Erythroblast (primary cell): ENCODE results near the gene PLK2.

ENCODE experiments used
- DNase-seq, 2 experiments: peaks; one replicate each; lab custom pipeline; 2025; lab: John Stamatoyannopoulos, UW
- GATA1 ChIP-seq: IDR thresholded peaks from 2 replicates; pipeline ENCODE4 v1.6.1; 2011; ENCODE audit warnings: low read depth, mild to moderate bottlenecking, control low read depth, low read length, moderate library complexity
- POLR2A ChIP-seq: IDR thresholded peaks from 2 replicates; pipeline ENCODE4 v1.6.1; 2011; ENCODE audit warnings: mild to moderate bottlenecking, low read length

Gene PLK2

DNA sequence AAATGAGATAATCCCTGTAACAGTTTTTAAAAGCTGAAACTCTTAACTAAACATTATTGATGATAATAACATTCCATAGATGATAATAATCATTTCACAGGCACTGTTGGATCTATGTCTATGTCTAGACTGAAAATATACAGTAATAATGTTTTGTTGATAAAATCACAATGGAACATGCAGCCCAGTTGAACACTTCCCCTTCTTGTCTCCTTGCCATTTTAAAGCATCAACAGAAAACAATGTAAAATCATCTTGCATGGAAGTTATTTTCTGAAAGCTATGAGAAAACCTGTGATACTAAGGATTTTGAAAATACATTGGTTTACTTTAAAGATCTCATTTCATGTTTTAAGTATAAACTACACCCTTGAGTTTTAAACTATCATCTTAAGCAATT, 33.3 kb upstream of the PLK2 start:
- TF ChIP-seq POLR2A (no peak), GATA1 (no peak)
- no peak for DNase-seq

GRCh38 chr5:58491216-58491892, 31.5 kb upstream of the PLK2 start, which contains the start of gene GAPT:
TSS of gene GAPT (plus strand) at chr5:58491435. CDS start at chr5:58494537, 3,102 bp downstream.
- no peak for TF ChIP-seq POLR2A
- no peak for DNase-seq

DNA sequence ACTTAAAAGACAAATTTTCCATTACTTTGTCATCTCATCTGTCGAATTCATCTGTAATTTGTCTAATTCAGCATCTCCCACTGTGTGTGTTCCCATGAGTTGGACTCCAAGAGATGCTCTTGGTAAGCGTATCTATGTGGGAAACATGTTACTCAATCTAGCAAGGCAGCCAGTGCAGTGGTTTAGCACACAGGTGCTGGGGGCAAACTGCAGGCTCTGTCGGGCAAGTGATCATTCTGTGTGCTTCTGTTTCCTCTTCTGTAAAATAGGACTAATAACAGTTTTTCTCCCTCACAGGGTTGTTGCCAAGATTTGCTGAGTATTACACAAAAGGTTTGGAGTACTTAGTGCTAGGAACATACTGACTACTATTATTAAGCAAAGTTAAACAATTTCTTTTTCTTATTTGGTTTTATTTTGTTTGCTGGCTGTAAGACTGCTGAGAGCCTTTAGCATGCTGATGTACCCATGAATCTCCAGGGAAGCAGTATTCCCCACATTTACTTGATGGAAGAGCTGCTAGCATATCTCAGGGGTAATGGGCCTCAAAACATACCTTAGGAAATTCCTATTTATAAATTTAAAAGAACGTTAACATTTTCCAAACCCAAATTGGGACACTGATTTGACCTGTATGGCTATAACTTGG, 30.6 kb upstream of the PLK2 start:
- DNase-seq = no peak
- TF ChIP-seq GATA1 (no peak), POLR2A (no peak)

DNA sequence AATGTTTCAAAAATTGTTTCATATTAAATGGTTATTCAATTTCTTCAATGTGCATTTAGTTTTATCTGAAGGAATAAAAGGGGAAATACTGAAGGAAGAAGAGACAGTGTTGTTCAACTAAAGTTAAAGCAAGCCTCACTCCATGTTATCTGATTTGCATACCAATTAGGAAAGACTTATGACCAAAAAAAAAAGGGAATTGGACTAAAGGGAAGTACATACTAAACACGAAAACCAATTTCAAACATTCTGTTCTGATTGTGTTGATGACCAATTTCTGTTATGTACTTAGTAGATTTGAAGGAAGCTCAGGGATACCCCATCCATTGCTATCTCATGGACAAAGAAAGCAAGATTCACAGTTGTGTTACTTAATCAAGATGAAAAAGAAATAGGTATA, 26.4 kb upstream of the PLK2 start:
- no peak for DNase-seq

GRCh38 chr5:58484505-58484904, 24.6 kb upstream of the PLK2 start:
- no peak for DNase-seq
- TF ChIP-seq GATA1 (no peak), POLR2A (no peak)

More for the DNA sequence above, 26.4 kb upstream of the PLK2 start:
- TF ChIP-seq GATA1 = no peak
- no peak for TF ChIP-seq POLR2A

GRCh38 chr5:58482536-58482935, 22.6 kb upstream of the PLK2 start:
- DNase-seq = no peak
- no peak for TF ChIP-seq GATA1
- no peak for TF ChIP-seq POLR2A

DNA sequence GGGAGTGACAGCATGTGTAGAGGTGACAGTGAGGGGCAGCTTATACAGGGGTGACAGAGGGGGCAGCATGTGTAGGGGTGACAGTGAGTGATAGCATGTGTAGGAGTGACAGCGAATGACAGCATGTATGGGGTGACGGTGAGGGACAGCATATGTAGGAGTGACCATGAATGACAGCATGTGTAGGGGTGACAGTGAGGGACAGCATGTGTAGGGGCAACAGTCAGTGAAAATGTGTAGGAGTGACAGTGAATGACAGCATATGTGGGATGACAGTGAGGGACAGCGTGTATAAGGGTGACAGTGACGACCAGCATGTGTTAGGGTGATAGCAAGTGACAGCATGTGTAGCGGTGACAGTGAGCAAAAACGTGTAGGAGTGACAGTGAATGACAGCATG, 21.9 kb upstream of the PLK2 start:
- DNase-seq = no peak
- TF ChIP-seq POLR2A (no peak), GATA1 (no peak)

GRCh38 chr5:58481066-58481676, 21.3 kb upstream of the PLK2 start:
- no peak for DNase-seq
- no peak for TF ChIP-seq GATA1
- no peak for TF ChIP-seq POLR2A

GRCh38 chr5:58477760-58478376, 18.0 kb upstream of the PLK2 start:
- DNase-seq = no peak
- TF ChIP-seq POLR2A (no peak), GATA1 (no peak)

DNA sequence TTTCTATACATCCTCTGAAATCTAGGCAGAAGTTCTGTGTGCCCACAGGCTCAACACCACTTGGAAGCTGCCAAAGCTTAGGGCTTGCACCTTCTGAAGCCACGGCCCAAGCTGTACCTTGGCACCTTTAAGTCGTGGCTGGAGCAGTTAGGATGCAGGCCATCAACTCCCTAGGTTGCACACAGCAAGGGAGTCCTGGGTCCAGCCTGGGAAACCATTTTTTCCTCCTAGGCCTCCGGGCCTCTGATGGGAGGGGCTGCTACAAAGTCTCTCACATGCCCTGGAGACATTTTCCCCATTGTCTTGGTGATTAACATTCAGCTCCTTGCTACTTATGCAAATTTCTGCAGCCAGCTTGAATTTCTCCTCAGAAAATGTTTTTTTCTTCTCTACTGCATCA, 15.5 kb upstream of the PLK2 start:
- TF ChIP-seq GATA1 (no peak), POLR2A (no peak)
- DNase-seq = no peak

GRCh38 chr5:58469896-58470295, 10.0 kb upstream of the PLK2 start:
- TF ChIP-seq GATA1 (no peak), POLR2A (no peak)
- DNase-seq = no peak

DNA sequence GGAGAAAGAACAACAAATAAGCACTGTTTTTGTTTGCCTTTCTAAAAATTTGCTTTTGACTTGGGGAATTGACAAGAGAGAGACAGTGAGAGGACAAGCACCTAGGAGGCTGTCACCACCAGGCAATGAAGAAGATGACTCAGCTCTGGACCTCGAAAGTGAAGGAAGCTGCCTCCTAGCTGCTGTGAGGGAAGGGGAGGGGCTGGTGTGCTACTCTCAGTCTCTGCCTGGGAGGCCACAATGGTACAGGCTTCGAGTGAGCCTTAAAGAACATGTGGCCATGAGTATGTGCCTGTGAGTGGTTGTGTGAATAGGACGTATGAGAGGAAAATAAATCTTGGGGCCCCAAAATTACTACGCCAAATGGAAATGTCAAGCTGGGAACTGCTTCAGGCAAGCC, 7.1 kb upstream of the PLK2 start:
- DNase-seq = peak; percentile 4 to 15
- TF ChIP-seq POLR2A = no peak
- TF ChIP-seq GATA1 = no peak

DNA sequence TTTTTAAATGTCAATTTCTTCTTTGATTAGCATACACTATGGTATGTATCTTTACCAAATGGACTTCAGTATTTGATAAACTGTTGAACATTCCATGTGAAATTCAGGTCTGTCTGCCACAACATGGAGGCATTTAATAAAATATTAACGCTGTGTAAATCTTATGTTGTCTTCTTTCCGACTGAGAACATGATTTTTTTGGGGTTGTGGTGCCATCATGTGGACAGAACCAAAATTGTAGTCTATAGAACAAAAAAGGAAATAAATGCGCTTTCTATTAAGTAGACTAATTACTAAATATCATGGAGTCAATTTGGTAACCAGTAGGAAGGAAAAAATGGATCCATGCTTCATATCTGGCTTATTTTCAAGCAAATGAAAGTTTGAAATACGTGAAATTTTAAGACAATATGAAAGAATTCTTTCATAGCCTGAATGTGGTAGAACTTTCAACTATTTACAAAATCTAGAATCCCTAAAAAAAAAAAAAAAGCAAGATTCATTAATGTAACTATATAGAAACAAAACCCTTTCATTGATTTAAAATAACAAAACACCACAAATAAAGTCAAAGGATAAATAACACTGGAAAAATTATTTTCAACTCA, 2.8 kb upstream of the PLK2 start:
- DNase-seq = peak; percentile 52 to 74
- TF ChIP-seq GATA1 (no peak), POLR2A (no peak)

DNA sequence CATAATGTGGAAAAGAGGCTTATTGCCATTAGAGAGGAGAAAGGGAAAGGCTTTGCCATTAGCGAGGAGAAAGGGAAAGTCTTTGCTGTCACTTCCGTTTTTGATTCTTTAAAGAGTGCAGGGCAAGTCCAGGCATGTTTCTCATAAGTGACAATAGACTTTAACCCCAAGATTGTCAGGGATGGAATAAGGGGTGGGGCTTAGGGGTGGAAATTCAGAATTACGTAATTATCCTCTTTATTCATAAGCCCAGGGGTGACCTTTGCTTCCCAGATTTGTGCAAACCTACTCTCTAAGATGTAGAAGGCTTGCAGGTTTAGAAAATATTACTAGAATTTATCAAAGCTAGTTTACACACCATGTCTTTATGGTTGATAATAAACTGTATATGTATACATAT, 2.3 kb upstream of the PLK2 start:
- no peak for TF ChIP-seq GATA1
- TF ChIP-seq POLR2A = no peak
- DNase-seq = peak in 1 of 2 experiments; percentile 29
